Liver (tissue), 9 donors: ENCODE results near the gene NPPB. TPM values are rescaled to one million over a fixed set of nuclear protein-coding genes. Genes with fewer than 3 reads are reported as not detected.

ENCODE experiments used
- DNase-seq: peaks from one replicate; pipeline ENCODE4 v3.0.0-alpha.2; 2017; ENCODE audit warnings: low spot score
- H3K27ac ChIP-seq, 2 donors: one replicate each; pipeline ENCODE4 v1.7.0; 2013; ENCODE audit warnings: inconsistent platforms in 2 of 2, low read length in 2 of 2, control low read depth in 1 of 2, low read depth in 1 of 2, mild to moderate bottlenecking in 1 of 2
- H3K27me3 ChIP-seq, 4 donors: one replicate each; pipeline versions ENCODE4 v1.6.1 to v1.7.0; 2013; ENCODE audit warnings: low read length in 3 of 4, inconsistent platforms in 1 of 4, mild to moderate bottlenecking in 1 of 4, moderate library complexity in 1 of 4; ENCODE audit not compliant: control insufficient read depth in 4 of 4, insufficient read depth in 4 of 4
- H3K36me3 ChIP-seq, 4 donors: one replicate each; pipeline versions ENCODE4 v1.6.1 to v1.7.0; 2013; ENCODE audit warnings: low read length in 3 of 4, mild to moderate bottlenecking in 3 of 4, low read depth in 1 of 4, moderate library complexity in 1 of 4; ENCODE audit not compliant: control insufficient read depth in 4 of 4, insufficient read depth in 3 of 4
- H3K4me1 ChIP-seq, 4 donors: one replicate each; pipeline versions ENCODE4 v1.6.1 to v1.7.0; 2013; ENCODE audit warnings: low read length in 3 of 4, mild to moderate bottlenecking in 3 of 4, moderate library complexity in 1 of 4; ENCODE audit not compliant: control insufficient read depth in 4 of 4, insufficient read depth in 4 of 4
- H3K4me3 ChIP-seq, 3 donors: one replicate each; pipeline versions ENCODE4 v1.6.1 to v1.7.0; 2013; ENCODE audit warnings: low read length in 3 of 3, control low read depth in 1 of 3, low read depth in 1 of 3, mild to moderate bottlenecking in 1 of 3
- H3K9ac ChIP-seq, 2 donors: one replicate each; pipeline ENCODE4 v1.7.0; 2013; ENCODE audit warnings: low read length in 2 of 2, mild to moderate bottlenecking in 2 of 2, moderate library complexity in 2 of 2, control low read depth in 1 of 2, low read depth in 1 of 2
- H3K9me3 ChIP-seq, 4 donors: one replicate each; pipeline versions ENCODE4 v1.6.1 to v1.7.0; 2013; ENCODE audit warnings: low read length in 3 of 4; ENCODE audit not compliant: control insufficient read depth in 4 of 4
- EGR1 ChIP-seq, 2 donors: IDR thresholded peaks; 2 replicates each; pipeline ENCODE4 v1.6.1; 2016 to 2018; ENCODE audit warnings: antibody characterized with exemption in 2 of 2, low read depth in 2 of 2
- FOXA1 ChIP-seq: IDR thresholded peaks from 2 replicates; pipeline ENCODE4 v1.6.1; 2016; ENCODE audit warnings: antibody characterized with exemption
- GABPA ChIP-seq, 2 donors: IDR thresholded peaks in 1 of 2; conservative IDR thresholded peaks in 1 of 2; 2 replicates each; pipeline ENCODE4 v1.6.1; 2016; ENCODE audit warnings: antibody characterized with exemption in 2 of 2, mild to moderate bottlenecking in 1 of 2, moderate library complexity in 1 of 2
- HNF4A ChIP-seq, 2 donors: conservative IDR thresholded peaks; 2 replicates each; pipeline ENCODE4 v1.6.1; 2016; ENCODE audit warnings: antibody characterized with exemption in 2 of 2, mild to moderate bottlenecking in 2 of 2
- HNF4G ChIP-seq: IDR thresholded peaks from 2 replicates; pipeline ENCODE4 v1.6.1; 2016; ENCODE audit warnings: antibody characterized with exemption
- JUND ChIP-seq, 2 donors: IDR thresholded peaks; 2 replicates each; pipeline ENCODE4 v1.6.1; 2016; ENCODE audit warnings: antibody characterized with exemption in 2 of 2
- NR2F2 ChIP-seq: IDR thresholded peaks from 2 replicates; pipeline ENCODE4 v1.6.1; 2016; ENCODE audit warnings: antibody characterized with exemption
- REST ChIP-seq: IDR thresholded peaks from 2 replicates; pipeline ENCODE4 v1.6.1; 2016; ENCODE audit warnings: antibody characterized with exemption, mild to moderate bottlenecking
- RXRA ChIP-seq, 2 donors: IDR thresholded peaks; 2 replicates each; pipeline ENCODE4 v1.6.1; 2017 to 2018; ENCODE audit warnings: antibody characterized with exemption in 2 of 2, mild to moderate bottlenecking in 1 of 2
- SP1 ChIP-seq: IDR thresholded peaks from 2 replicates; pipeline ENCODE4 v1.6.1; 2018; ENCODE audit warnings: antibody characterized with exemption, mild to moderate bottlenecking
- TAF1 ChIP-seq: conservative IDR thresholded peaks from 2 replicates; pipeline ENCODE4 v1.6.1; 2016; ENCODE audit warnings: antibody characterized with exemption, mild to moderate bottlenecking
- YY1 ChIP-seq: IDR thresholded peaks from 2 replicates; pipeline ENCODE4 v1.6.1; 2016; ENCODE audit warnings: antibody characterized with exemption, mild to moderate bottlenecking
- ZBTB33 ChIP-seq: IDR thresholded peaks from 2 replicates; pipeline ENCODE4 v1.6.1; 2016; ENCODE audit warnings: antibody characterized with exemption
- WGBS: extraction: QIAGEN DNeasy Blood & Tissue Kit; methylation state at CpG from one replicate; pipeline ENCODE4 v1.1.7; 2013; 5-methylcytosine and 5-hydroxymethylcytosine counted together
- polyA plus RNA-seq, 2 donors: library from polyadenylated mRNA; stranded (reverse) in 1 of 2; unstranded in 1 of 2; fragments of 200-250 nt in 1 of 2; fragments of >200 nt in 1 of 2; fragmentation: Nextera tagmentation in 1 of 2; extraction: Ambion mirVana in 1 of 2; gene quantifications; one replicate each; pipeline versions ENCODE4 v1.2.1 to v1.2.3, GENCODE V29; 2013 to 2015
- total RNA-seq, 2 donors: library from RNA; depleted of rRNA; stranded (reverse); fragments of >200 nt; gene quantifications; one replicate each; pipeline ENCODE4 v1.2.3, GENCODE V29; 2014
- TF ChIP-seq, protein P1 (sequence below): IDR thresholded peaks from 2 replicates; pipeline ENCODE4 v1.6.1; 2016; ENCODE audit warnings: antibody characterized with exemption
- TF ChIP-seq, protein P2 (sequence below): IDR thresholded peaks from 2 replicates; pipeline ENCODE4 v1.6.1; 2016; ENCODE audit warnings: antibody characterized with exemption
- donor health status: healthy.
- donor health status: healthy.
- donor health status: healthy.
- donor health status: healthy.
- donor health status: healthy.

Gene NPPB
- total and polyA plus RNA-seq, 4 donors: not detected

GRCh38 chr1:11882814-11883538, 24.2 kb upstream of the NPPB start:
- H3K36me3 ChIP-seq: no peaks in the 10 kb centered on the region
- H3K27ac ChIP-seq: no peak overlapping the region
- H3K4me3 ChIP-seq: no peak overlapping the region
- no peaks in the 10 kb centered on the region for H3K27me3 ChIP-seq
- TF ChIP-seq RXRA (IDR thresholded peaks at IDR 0.05): no peak
- no peak for TF ChIP-seq GABPA (IDR thresholded peaks at IDR 0.05 in 1 of 2, conservative IDR thresholded peaks at IDR 0.05 in 1 of 2)
- no peak for TF ChIP-seq EGR1 (IDR thresholded peaks at IDR 0.05; ENCODE audit: low read depth in 2 of 2)
- no peak for TF ChIP-seq FOXA1
- no peak for TF ChIP-seq JUND (IDR thresholded peaks at IDR 0.05)
- TF ChIP-seq REST: no peak
- no peak for TF ChIP-seq HNF4G
- no peak for TF ChIP-seq SP1
- no peak for TF ChIP-seq ZBTB33
- TF ChIP-seq, protein P1, sequence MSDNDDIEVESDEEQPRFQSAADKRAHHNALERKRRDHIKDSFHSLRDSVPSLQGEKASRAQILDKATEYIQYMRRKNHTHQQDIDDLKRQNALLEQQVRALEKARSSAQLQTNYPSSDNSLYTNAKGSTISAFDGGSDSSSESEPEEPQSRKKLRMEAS: no peak
- no peak for TF ChIP-seq HNF4A (conservative IDR thresholded peaks at IDR 0.05)
- no peak for TF ChIP-seq YY1
- TF ChIP-seq, protein P2, sequence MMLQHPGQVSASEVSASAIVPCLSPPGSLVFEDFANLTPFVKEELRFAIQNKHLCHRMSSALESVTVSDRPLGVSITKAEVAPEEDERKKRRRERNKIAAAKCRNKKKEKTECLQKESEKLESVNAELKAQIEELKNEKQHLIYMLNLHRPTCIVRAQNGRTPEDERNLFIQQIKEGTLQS: no peak
- H3K4me1 ChIP-seq: peaks cover 0 to 3% (median 0%) of the 10 kb centered on the region in 4 donors
- H3K9ac ChIP-seq: no peak overlapping the region
- no peaks in the 10 kb centered on the region for H3K9me3 ChIP-seq
- WGBS: 62% methylated on average over 13 of the region's 13 CpGs
- peak; percentile 87 for DNase-seq

DNA sequence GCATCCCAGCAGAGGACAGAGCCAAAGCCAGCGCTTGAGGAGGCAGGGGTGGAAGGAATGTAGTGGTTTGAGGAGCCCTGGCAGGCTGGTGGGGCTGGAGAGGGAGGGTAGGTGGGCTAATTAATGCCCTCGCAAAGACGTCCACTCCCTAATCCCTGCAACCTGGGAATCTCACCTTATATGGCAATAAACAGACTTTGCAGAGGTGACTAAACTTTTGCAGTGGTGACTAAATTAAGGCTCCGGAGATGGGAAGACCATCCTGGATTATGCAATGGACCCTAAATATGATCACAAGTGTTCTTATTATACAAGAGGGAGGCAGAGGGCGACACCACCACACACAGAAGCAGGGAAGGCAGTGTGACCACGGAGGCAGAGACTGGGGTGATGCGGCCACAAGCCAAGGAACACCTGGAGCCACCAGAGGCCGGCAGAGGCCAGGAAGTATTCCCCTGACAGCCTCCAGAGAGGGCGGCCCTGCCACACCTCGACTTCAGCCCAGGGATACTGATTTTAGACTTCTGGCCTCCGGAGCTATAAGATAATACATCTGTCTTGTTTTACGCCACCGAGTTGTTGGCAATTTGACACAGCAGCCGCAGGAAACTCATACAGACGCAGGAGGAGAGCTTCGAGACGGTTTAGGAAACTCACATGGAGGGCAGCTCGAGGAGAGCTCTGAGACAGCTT, 23.1 kb upstream of the NPPB start:
- H3K4me1 ChIP-seq: peaks cover 0 to 3% (median 0%) of the 10 kb centered on the region in 4 donors
- H3K27ac ChIP-seq: no peak overlapping the region
- 90% methylated on average over 18 of the region's 18 CpGs for WGBS
- no peak for DNase-seq
- H3K36me3 ChIP-seq: no peaks in the 10 kb centered on the region
- TF ChIP-seq NR2F2 (no peak), EGR1 (IDR thresholded peaks at IDR 0.05; ENCODE audit: low read depth in 2 of 2) (no peak), SP1 (no peak), TAF1 (no peak)
- H3K9ac ChIP-seq: no peak overlapping the region
- no peaks in the 10 kb centered on the region for H3K27me3 ChIP-seq
- no peaks in the 10 kb centered on the region for H3K9me3 ChIP-seq
- H3K4me3 ChIP-seq: no peak overlapping the region
